CD4-positive, alpha-beta T cell treated with Interleukin-4 for 1 hour (primary cell): ENCODE data around the gene PYGL.
A peak's percentile ranks its signal among the peaks of the same experiment; 100 is the strongest.
"Not testable (repeated sequence)": the region's sequence is repeated elsewhere in the genome, so short reads cannot be mapped to it uniquely, and the experiment has no call there.

Source experiments
- DNase-seq, 2 donors: peaks; one replicate each; pipeline ENCODE4 v3.0.0-alpha.2; 2020 to 2022

PYGL gene

DNA sequence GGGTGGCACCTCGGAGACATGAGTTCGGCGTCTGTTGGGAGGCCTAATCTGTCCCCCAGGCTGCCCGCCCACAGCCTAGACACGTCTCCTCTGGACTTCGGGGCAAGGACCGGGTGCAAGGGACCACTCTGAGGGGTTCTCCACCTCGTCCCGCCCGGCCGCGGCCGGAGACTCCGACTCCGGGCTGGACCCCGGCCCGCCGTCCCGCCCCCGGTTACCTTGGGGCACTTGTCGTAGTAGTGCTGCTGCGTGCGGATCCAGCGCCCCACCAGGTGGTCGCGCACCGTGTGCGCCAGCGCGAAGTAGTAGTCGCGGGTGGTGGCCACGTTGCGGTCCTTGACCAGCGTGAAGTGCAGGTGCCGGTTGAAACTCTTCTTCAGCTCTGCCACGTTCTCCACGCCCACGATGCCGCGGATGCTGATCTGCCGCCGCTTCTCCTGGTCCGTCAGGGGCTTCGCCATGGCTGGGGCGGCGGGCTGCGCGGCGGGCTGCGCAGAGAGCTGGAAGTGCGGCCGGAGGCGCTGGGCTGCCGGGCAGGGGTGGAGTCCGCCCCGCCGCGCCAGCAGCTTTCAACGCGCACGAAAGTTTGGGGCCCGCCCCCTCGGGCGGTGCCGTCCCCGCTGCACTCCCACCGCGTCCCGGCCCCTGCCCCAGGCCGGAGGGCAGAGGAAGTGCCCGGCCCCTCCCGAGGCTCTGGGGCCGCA is at the start of gene PYGL:
TSS of gene PYGL (minus strand) at position 541 of the 704 bp plus-strand sequence. CDS start at position 461, 80 bp downstream.
- DNase-seq: peak in 1 of 2 donors; percentile 28

DNA sequence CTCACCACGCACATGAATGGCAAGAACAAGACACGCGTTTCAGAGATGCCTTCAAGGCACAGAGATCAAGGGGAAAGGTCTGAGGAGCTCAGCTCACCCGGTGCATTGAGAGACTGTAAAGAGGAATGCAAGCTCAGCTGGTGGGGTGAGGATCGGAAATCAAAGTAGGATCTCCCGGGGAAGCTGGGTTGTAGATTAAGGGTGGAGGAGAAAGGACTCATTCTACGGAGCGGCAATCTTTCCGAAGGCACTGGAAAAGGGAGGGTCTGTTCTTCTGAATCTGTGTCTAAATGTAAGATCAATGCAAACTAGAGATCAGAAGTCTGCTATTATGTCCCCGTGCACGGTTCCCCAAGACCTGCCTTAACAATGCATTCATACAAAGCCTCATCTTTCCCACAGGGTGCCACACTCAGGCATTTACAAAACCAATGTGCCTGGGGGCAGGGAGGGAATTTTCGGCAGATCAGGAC is 41.6 kb upstream of the PYGL start:
- no peak for DNase-seq

DNA sequence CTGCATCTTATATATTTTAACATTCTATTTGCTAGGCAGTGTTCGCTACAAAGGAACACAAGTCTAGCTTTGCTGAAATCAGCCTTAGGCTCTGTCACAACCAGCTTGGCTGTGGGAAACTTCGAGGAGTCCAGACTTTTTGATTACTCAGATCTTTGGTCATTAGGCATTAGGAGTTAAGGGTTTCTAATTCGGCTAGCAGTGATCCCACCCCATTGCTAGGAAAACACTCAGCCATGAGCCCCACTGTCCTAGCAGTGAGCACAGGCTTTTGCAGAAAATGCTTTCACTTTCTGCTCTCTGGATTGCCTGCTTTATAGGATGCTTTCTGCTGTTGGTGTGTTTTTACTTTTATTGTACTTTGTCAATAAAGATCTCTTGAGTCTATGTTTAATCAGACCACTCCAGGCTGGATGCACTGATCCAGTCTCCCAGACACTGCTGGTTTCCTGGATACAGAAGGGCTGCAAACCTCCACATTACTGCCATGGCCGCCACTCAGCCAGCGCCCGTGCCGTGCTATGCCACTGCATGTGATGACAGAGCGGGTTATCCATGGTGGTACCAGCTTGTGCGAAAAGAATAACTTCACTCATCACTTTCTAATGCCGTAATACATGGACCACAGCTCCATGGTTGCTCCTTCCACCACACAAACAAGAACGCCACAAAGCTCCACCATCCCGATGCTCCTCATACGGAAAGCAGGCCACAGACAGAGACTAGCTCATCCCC is 41.0 kb upstream of the PYGL start:
- DNase-seq: no peak

GRCh38 chr14:50984036-50984710 is 39.9 kb upstream of the PYGL start:
- DNase-seq: no peak

DNA sequence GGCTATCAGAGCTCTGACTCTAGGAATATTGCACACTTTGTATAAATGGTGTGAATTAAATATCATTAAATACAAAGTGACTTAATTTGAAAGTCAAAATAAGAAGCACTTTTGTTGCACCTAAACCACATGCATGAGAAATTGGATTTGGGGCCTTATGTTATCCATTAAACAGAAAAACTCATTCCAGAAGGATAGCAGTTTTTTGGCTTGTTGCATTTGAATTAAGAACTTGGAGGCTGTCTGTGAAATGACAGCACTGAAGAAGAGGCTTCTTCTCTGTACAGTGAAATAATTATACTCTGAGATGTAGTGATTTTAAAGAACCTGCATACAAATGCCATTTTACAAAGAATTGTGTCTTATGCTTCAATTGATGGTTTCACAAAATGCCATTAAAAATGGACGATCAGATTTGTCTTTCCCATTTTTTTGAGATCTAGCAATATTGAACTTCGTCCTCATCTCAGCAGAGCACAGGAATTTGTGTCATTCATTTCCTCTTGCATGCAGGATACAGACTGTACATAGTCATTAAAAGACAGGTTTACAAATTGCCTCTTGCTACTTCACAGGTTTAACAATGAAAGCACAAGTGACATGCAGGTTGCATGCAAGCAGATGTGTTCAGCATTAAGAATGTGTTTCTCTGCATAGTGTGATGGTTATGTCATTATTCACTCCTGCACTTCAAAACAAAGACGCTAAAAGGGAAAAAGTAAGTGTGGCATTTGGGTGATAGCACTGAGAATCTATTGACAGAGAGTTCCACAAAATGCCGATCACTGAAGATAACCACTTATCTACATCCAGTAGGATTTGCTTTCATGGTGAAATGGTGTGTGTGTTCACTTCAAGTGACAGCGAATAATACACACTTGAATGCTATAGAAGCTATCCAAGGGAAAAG is 35.9 kb upstream of the PYGL start:
- no peak for DNase-seq

GRCh38 chr14:50978888-50979287 is 34.6 kb upstream of the PYGL start:
- DNase-seq: no peak

DNA sequence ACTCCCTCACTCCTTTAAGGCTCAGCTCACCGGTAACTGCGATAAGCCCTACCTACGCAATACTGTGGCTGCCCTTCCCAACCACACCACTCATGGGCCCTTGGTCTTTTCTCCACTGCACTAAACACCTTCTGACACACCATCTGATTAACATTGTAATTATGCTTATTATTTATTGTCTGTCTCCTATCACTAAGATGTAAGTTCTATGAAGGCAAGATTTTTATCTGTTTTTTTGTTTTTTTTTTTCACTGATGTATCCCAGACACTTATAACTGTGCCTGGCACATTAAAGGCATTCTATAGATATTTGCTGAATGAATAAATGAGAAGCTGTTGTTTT is 34.2 kb upstream of the PYGL start:
- no peak for DNase-seq

DNA sequence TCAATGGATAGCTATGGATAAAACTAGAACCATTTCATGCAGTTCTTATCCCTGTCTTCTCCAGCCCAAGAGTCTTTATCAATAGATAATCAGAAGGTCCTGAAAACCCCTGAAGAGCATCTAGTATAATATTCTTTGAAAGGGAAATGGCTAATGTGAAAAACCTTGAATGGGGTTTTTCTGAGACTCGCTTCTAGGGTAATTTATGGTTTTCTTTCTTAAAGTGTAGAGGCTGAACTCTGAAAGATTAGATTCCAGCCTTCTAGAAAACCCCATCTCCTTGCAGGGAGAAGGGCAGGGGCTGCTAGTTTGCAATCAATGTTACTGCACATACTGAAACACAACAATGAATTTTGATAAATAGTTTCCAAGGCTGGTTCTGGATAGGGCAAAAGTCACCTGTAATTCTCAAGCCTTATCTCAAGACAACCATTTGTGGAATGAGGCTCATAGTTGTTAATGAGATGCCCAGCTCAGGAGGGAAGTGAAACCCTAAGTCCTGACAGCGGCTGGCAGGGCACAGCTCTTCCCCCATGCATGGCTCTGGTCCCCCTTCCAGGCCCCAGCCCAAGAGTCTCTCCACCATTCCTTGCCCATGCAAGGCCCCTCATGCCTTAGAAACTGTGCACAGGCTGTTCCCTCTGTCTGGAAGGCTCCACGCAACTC is 33.7 kb upstream of the PYGL start:
- no peak for DNase-seq

- no peak for DNase-seq
Measured at GRCh38 chr14:50974118-50974517, 29.8 kb upstream of the PYGL start.

- DNase-seq: no peak
Measured at GRCh38 chr14:50972734-50973133, 28.5 kb upstream of the PYGL start.

GRCh38 chr14:50970886-50971781 is 26.9 kb upstream of the PYGL start:
- DNase-seq: no peak

DNA sequence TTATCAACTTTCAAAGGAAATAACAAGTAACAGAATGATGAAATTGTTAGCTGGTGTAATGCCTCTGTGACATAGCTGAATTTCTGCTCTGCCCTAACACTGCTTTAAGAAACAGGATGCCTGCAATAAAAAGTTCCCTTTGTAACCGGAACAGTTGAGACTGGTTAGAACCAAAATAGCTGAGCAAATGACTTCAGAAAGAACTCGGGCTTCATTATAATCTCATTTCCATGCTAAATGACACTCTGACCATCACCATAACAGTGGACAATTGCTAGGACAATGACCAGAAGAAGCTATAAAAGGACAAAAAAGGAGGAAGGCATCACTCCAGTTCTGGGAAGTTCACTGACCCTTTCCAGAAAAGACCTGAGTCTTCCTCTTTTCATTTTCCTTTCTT is 23.5 kb upstream of the PYGL start:
- no peak for DNase-seq

DNA sequence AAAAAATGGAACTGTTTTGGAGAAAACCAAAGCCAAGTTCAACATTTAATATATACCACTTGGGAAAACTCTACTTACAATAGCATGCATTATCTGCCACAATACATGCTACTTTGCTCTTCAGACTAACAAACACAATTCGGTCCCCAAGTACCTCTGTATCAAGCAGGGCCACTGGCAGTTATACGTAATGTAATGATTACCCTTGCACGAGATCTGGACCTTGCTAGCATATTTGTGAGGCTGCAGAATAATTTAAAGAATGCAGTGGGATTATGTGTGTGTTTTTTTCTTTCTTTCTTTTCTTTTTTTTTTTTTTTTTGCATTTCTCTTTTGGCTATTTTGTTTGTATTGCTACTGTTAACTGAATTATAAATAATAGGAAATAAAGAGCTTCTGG is 22.8 kb upstream of the PYGL start:
- DNase-seq: no peak

DNA sequence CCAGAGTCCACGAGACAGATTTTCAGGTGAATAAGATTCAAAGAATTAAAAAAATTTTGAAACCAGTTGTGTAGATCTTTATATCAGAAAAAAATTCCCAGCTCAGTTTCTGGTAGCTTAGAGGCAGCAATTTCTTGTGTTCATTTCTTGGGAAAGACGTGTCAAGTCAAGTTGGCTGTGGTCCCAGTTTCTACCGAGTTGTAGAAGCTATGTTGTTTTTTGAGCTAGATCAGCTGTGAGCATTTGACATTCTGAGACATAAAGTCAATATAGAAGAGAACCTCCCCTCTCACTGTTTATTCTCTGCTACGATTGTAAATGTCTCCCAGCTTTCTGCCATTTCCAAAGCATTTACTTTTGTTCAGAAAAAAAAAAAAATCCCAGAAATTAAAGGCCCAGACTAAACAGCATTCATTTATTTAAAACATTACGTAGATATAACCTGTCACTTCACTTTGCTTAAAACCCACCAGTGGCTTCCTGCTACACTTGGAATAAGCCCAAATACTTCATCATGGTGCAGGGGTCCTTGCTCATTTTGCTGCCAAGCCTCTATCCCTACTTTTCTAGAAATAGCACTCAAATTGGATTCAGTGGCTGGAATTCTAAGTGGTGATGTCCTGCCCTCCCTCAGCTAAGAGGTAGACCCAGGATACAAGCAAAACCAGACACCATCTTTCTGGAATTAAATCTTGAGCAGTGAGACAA is 20.6 kb upstream of the PYGL start:
- DNase-seq: no peak

DNA sequence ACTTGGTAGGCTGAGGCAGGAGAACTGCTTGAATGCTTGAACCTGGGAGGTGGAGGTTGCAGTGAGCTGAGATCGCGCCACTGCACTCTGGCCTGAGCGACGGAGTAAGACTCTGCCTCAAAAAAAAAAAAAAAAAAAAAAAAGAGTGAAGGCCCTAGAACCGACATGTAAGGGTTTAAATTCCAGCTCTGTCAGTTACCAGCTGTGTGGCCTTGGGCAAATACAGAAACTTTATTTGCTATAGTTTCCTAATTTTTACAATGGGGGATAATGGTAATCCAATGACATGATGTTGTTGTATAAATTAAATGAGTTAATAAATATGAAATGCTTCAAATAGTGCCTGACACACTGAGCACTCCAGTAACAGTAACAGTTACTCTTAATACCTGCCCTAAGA is 19.6 kb upstream of the PYGL start:
- no peak for DNase-seq

- no peak for DNase-seq
Measured at GRCh38 chr14:50961605-50962221, 17.4 kb upstream of the PYGL start.

GRCh38 chr14:50957296-50957695 is 13.0 kb upstream of the PYGL start:
- no peak for DNase-seq

DNA sequence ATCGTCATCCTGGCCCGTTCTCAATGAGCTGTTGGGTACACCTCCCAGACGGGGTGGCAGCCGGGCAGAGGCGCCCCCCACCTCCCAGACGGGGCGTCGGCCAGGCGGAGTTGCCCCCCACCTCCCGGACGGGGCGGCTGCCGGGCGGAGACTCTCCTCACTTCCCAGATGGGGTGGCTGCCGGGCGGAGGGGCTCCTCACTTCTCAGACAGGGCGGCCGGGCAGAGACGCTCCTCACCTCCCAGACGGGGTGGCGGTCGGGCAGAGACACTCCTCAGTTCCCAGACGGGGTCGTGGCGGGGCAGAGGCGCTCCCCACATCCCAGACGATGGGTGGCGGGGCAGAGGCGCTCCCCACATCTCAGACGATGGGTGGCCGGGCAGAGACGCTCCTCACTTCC is 12.1 kb upstream of the PYGL start:
- DNase-seq: not testable (repeated sequence)

GRCh38 chr14:50955373-50956043 is 11.2 kb upstream of the PYGL start:
- peak in 1 of 2 donors; percentile 63 for DNase-seq
